ENCODE measurements around the gene BOD1L1. TPM values are rescaled to one million over a fixed set of nuclear protein-coding genes. Genes with fewer than 3 reads are reported as not detected.

BOD1L1 gene
- total and polyA plus RNA-seq, 2 of the 8 experiments (the other 6 are each of a cell fraction or from before 2014, with no cell fraction given): 6.8 to 39.3 TPM

DNA sequence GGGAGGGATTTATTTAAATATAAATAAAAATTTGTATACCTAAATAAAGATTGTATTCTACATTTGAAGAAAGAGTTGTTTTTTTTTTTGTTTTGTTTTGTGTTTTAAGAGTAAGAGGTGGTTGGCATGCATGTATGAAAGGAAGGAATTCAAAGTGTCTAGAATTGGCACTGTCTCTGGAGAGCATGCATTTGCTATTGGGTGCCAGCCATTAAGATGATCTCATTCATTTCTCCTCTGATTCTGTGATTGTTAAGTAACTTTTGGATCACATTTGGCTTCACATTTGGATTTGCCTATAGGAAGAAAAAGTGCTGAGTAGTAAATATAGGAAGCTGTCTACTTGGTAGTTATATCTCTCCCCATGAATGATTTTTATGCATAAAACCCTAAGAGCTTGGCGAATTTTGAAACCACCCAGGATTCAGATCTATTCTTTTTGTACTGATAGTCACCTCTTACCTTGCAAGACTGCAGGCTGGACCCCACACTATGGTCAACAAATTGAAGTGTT lies 7.8 kb upstream of the BOD1L1 start:
- H3K23me2 ChIP-seq (ENCODE audit: low read depth, low read length): no peaks in the 10 kb centered on the region
- no peak overlapping the region for H3K56ac ChIP-seq (replicated peaks; ENCODE audit: insufficient read length, low read depth, low read length)
- H2BK5ac ChIP-seq (ENCODE audit: low read depth, low read length): no peak overlapping the region
- no peak overlapping the region for H4K91ac ChIP-seq (replicated peaks; ENCODE audit: insufficient read length, low read length)
- H3K4me1 ChIP-seq (replicated peaks in 1 of 4; ENCODE audit: control insufficient read depth in 3 of 4, insufficient read depth in 4 of 4, low read length in 3 of 4): peaks cover 0 to 5% (median under 1%) of the 10 kb centered on the region in 4 experiments; a peak in 1 of 7 replicates
- no peak overlapping the region for H2BK15ac ChIP-seq (ENCODE audit: low read length)
- no peak overlapping the region for H3K9ac ChIP-seq (replicated peaks in 1 of 4; ENCODE audit: extremely low read depth in 1 of 4, low read depth in 3 of 4, low read length in 3 of 4)
- H3K4ac ChIP-seq (replicated peaks; ENCODE audit: insufficient read length, low read depth, low read length): no peak overlapping the region
- H3K79me2 ChIP-seq (ENCODE audit: control insufficient read depth in 1 of 2, insufficient read depth in 2 of 2, low read length in 2 of 2): no peaks in the 10 kb centered on the region
- no peaks in the 10 kb centered on the region for H3K27me3 ChIP-seq (replicated peaks in 1 of 4; ENCODE audit: control insufficient read depth in 3 of 4, extremely low read depth in 1 of 4, insufficient read depth in 3 of 4, low read length in 3 of 4)
- H3K4me3 ChIP-seq (ENCODE audit: extremely low read depth in 1 of 4, insufficient read depth in 2 of 4, low read depth in 3 of 4, low read length in 4 of 4): no peak overlapping the region
- no peak for DNase-seq (ENCODE audit: low read depth in 1 of 2, low spot score in 2 of 2)
- H3K9me3 ChIP-seq (ENCODE audit: insufficient read depth in 2 of 2, low read depth in 1 of 2, low read length in 1 of 2): no peaks in the 10 kb centered on the region
- H3K14ac ChIP-seq (ENCODE audit: insufficient read length): no peak overlapping the region
- no peak overlapping the region for H3K4me2 ChIP-seq (ENCODE audit: insufficient read depth in 1 of 2, low read depth in 2 of 2, low read length in 2 of 2)
- no peak overlapping the region for H3K27ac ChIP-seq (ENCODE audit: low read depth, low read length)
- ChIA-PET CTCF (ENCODE audit: partially characterized antibody) (no interaction called here), POLR2A (ENCODE audit: partially characterized antibody) (no interaction called here)
- H3K79me1 ChIP-seq (ENCODE audit: low read depth, low read length): no peaks in the 10 kb centered on the region
- H2BK120ac ChIP-seq (replicated peaks; ENCODE audit: low read depth, low read length): no peak overlapping the region
- WGBS, 2 experiments (ENCODE audit: extremely low coverage in 1 of 2, insufficient coverage in 1 of 2, insufficient read length in 1 of 2, insufficient replicate concordance in 2 of 2, low coverage in 1 of 2, low lambda C conversion rate in 2 of 2, missing lambda C conversion rate in 1 of 2): 65% methylated on average over 1 of the region's 1 CpG; no CpG with 5 or more reads in 1 of the 2 experiments
- H2BK20ac ChIP-seq (ENCODE audit: low read length): no peak overlapping the region
- no peak overlapping the region for H4K5ac ChIP-seq (ENCODE audit: insufficient read length, low read depth, low read length)
- no peak overlapping the region for H4K8ac ChIP-seq (ENCODE audit: extremely low read depth, insufficient read depth, low read length)
- H2BK12ac ChIP-seq (ENCODE audit: low read depth, low read length): no peak overlapping the region
- no peak overlapping the region for H3K23ac ChIP-seq (ENCODE audit: insufficient read length)
- H2AK5ac ChIP-seq (ENCODE audit: low read depth, low read length): no peak overlapping the region
- no peak overlapping the region for H2AFZ ChIP-seq (ENCODE audit: low read length)
- no peaks in the 10 kb centered on the region for H3K36me3 ChIP-seq (ENCODE audit: control insufficient read depth in 2 of 4, insufficient read depth in 4 of 4, low read length in 3 of 4)
- no peaks in the 10 kb centered on the region for H4K20me1 ChIP-seq (replicated peaks in 1 of 2; ENCODE audit: control insufficient read depth in 1 of 2, insufficient read depth in 2 of 2, low read length in 2 of 2)
- no peak for FAIRE-seq
- H3K18ac ChIP-seq (ENCODE audit: extremely low read depth, low read length): no peak overlapping the region
- TF ChIP-seq FOSL1 (IDR thresholded peaks at IDR 0.05; ENCODE audit: insufficient read depth, low read depth, low read length) (no peak), RFX5 (IDR thresholded peaks at IDR 0.05; ENCODE audit: borderline replicate concordance, low read depth, low read length) (no peak), MAX (IDR thresholded peaks at IDR 0.05) (no peak), YY1 (IDR thresholded peaks at IDR 0.05; ENCODE audit: low read depth, low read length) (no peak), SUZ12 (IDR thresholded peaks at IDR 0.05; ENCODE audit: low read length) (no peak), EZH2 (IDR thresholded peaks at IDR 0.05; ENCODE audit: low read depth, low read length, severe bottlenecking) (no peak), CTBP2 (IDR thresholded peaks at IDR 0.05; ENCODE audit: borderline replicate concordance, insufficient read depth, insufficient read length, low read length) (no peak), POLR2AphosphoS5 (IDR thresholded peaks at IDR 0.05; ENCODE audit: low read depth, low read length) (no peak), BCL11A (IDR thresholded peaks at IDR 0.05; ENCODE audit: low read depth in 2 of 2, low read length in 2 of 2) (no peak), KDM1A (IDR thresholded peaks at IDR 0.05; ENCODE audit: borderline replicate concordance, low read length) (no peak), SIX5 (IDR thresholded peaks at IDR 0.05; ENCODE audit: low read depth, low read length) (no peak), CREB1 (IDR thresholded peaks at IDR 0.05) (no peak), SP2 (IDR thresholded peaks at IDR 0.05; ENCODE audit: low read length) (no peak), NRF1 (IDR thresholded peaks at IDR 0.05; ENCODE audit: low read depth, low read length) (no peak), KDM4A (IDR thresholded peaks at IDR 0.05; ENCODE audit: low read depth, low read length, severe bottlenecking) (no peak)

Data from H1 (cell line).